RWPE1 (cell line): Measurements from ENCODE around the gene IFI44L.
A peak's percentile ranks its signal among the peaks of the same experiment; 100 is the strongest.

Experiments used
- CTCF ChIA-PET: fragments of 350-600 bp; sonication (Branson Sonifier 250); formaldehyde crosslinking; extraction: SDS; loops from one replicate; lab custom pipeline; 2021; lab: Yijun Ruan, JAX
- POLR2A ChIA-PET: fragments of 400-600 bp; formaldehyde crosslinking; extraction: SDS; loops from one replicate; lab custom pipeline; 2020; ENCODE audit warnings: antibody characterized with exemption; ENCODE audit not compliant: low non-redundant PET; lab: Yijun Ruan, JAX
- DNase-seq: peaks from one replicate; pipeline ENCODE4 v3.0.0; 2012; ENCODE audit warnings: low spot score
- H3K27ac ChIP-seq: fragments of 450-650 bp; 2 replicates; pipeline ENCODE4 v1.5.1; 2017
- TF ChIP-seq, protein P1 (sequence below): fragments of 450-650 bp; conservative IDR thresholded peaks from 2 replicates; pipeline ENCODE4 v1.5.1; 2017; ENCODE audit warnings: low read depth, mild to moderate bottlenecking

The IFI44L gene

DNA sequence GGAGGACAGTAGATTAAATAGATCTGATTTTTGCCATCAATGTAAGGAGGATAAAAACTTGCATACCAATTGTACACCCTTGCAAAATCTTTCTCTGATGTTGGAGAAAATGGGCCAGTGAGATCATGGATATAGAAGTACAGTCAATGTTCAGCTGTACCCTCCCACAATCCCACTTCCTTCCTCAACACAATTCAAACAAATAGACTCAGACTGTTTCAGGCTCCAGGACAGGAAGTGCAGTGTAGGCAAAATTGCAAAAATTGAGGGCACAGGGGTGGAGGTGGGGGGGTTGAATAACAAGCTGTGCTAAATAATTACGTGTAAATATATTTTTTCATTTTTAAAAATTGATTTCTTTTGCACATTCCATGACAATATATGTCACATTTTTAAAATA is 25.5 kb downstream of the IFI44L start:
- no peak overlapping the region for H3K27ac ChIP-seq
- CTCF ChIA-PET, result interaction anchor here (0.6 to 1.4 kb wide), 2 partner anchors 28 to 1143 kb away, joined by 3 to 5 read pairs; no protein-coding TSS in a partner anchor

DNA sequence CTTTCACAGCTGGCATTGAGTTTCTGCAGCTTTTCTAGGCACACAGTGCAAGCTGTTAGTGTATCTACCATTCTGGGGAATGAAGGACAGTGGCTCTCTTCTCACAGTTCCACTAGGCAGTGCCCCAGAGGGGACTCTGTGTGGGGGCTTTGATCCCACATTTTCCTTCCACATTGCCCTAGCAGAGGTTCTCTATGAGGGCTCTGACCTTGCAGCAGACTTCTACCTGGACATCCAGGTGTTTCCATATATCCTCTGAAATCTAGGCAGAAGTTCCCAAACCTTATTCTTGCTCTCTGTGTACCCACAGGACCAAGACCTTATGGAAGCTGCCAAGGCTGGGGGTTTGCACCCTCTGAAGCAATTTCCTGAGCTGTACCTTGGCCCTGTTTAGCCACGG is 27.0 kb downstream of the IFI44L start:
- H3K27ac ChIP-seq, result no peak overlapping the region
- DNase-seq, result no peak
- POLR2A ChIA-PET, result no interaction called here
- TF ChIP-seq, protein P1, sequence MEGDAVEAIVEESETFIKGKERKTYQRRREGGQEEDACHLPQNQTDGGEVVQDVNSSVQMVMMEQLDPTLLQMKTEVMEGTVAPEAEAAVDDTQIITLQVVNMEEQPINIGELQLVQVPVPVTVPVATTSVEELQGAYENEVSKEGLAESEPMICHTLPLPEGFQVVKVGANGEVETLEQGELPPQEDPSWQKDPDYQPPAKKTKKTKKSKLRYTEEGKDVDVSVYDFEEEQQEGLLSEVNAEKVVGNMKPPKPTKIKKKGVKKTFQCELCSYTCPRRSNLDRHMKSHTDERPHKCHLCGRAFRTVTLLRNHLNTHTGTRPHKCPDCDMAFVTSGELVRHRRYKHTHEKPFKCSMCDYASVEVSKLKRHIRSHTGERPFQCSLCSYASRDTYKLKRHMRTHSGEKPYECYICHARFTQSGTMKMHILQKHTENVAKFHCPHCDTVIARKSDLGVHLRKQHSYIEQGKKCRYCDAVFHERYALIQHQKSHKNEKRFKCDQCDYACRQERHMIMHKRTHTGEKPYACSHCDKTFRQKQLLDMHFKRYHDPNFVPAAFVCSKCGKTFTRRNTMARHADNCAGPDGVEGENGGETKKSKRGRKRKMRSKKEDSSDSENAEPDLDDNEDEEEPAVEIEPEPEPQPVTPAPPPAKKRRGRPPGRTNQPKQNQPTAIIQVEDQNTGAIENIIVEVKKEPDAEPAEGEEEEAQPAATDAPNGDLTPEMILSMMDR, result no peak
- CTCF ChIA-PET, result no interaction called here

More for the DNA sequence above, 25.5 kb downstream of the IFI44L start:
- POLR2A ChIA-PET, result no interaction called here
- TF ChIP-seq, protein P1, result no peak
- no peak for DNase-seq

DNA sequence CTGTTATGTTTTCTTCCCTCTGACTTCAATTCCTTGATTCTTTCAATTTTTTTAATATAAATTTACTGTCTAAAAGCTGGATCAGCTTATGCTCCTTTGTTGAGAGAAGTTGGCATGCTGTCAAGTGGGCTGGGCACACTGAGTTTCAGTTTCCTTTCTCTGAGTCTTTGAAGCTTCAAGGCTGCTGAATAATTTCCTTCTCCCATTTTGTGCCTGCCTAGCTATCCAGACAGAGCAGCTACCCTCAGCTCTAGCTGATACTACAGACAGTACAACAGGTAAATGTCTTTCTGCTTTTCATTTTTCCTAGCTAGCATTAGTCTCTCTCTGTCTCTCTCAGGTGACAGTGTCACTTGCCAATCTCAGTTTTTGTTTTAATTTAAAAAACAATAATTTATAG is 29.4 kb downstream of the IFI44L start, which contains the start of gene IFI44:
TSS of gene IFI44 (plus strand) at position 204 of the 400 bp plus-strand sequence. CDS start 365 bp downstream, outside the sequence.
- POLR2A ChIA-PET, result no interaction called here
- TF ChIP-seq, protein P1, result no peak
- H3K27ac ChIP-seq, result no peak within 1 kb of the TSS
- peak; percentile 57 for DNase-seq
- CTCF ChIA-PET, result interaction anchor here (1.1 kb wide), 1 partner anchor 32 kb away, joined by 6 read pairs; no protein-coding TSS in a partner anchor

DNA sequence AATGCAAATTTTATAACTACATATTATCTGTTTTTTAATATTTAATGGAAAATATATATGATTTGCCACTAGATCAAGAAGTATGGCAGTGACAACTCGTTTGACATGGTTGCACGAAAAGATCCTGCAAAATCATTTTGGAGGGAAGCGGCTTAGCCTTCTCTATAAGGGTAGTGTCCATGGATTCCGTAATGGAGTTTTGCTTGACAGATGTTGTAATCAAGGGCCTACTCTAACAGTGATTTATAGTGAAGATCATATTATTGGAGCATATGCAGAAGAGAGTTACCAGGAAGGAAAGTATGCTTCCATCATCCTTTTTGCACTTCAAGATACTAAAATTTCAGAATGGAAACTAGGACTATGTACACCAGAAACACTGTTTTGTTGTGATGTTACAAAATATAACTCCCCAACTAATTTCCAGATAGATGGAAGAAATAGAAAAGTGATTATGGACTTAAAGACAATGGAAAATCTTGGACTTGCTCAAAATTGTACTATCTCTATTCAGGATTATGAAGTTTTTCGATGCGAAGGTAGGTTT is 29.9 kb downstream of the IFI44L start:
- CTCF ChIA-PET, result interaction anchor here (1.1 kb wide), 1 partner anchor 33 kb away, joined by 6 read pairs; no protein-coding TSS in a partner anchor
- no peak overlapping the region for H3K27ac ChIP-seq

DNA sequence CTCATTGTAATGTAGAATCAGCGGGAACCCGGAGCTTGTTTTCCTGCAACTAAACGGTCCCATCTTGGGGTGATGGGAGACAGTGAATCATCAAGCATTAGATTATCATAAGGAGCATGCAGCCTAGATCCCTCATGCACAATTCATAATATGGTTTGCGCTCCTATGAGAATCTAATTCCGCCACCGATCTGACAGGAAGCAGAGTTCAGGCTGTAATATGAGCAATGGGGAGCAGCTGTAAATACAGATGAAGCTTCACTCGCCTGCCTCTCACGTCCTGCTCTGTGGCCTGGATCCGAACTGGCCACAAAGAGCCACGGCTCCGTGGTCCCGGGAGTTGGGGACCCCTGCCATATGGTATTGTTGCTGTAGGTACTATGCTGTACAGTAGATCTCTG is 31.0 kb downstream of the IFI44L start:
- CTCF ChIA-PET, result interaction anchor here (0.7 kb wide), 1 partner anchor 511 kb away, joined by 3 read pairs; no protein-coding TSS in a partner anchor
- no peak overlapping the region for H3K27ac ChIP-seq
- POLR2A ChIA-PET, result no interaction called here
- no peak for DNase-seq
- TF ChIP-seq, protein P1, result no peak

More for the DNA sequence above, 29.9 kb downstream of the IFI44L start:
- POLR2A ChIA-PET, result no interaction called here
- DNase-seq, result peak; percentile 8
- TF ChIP-seq, protein P1, result no peak

DNA sequence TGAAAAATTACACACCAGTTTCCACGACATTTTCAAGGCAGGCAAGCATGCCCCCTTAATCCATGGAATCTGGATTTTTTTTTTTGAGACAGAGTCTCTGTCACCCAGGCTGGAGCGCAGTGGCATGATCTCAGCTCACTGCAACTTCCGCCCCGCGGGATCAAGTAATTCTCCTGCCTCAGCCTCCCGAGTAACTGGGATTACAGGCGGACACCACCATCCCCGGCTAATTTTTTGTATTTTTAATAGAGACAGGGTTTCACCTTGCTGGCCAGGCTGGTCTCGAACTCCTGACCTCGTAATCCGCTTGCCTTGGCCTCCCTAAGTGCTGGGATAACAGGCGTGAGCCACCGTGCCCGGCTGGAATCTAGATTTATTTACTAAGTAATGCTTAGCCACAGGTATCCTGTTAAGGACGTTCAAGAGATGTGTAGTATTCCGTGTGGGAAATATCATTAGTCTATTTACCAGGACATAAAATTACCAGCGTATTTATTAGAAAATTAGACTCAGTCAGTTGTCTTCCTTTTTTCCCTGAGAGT is 31.8 kb downstream of the IFI44L start:
- TF ChIP-seq, protein P1, result no peak
- CTCF ChIA-PET, result no interaction called here
- POLR2A ChIA-PET, result no interaction called here
- no peak overlapping the region for H3K27ac ChIP-seq
- no peak for DNase-seq
